Left lung (tissue), 10 donors: ENCODE results near the gene RPGRIP1L. TPM values are rescaled to one million over a fixed set of nuclear protein-coding genes. Genes with fewer than 3 reads are reported as not detected.

Experiments used
- ATAC-seq: fragments of 200-7000 bp; cut with Tn5 transposase; one replicate; pipeline ENCODE4 v1.9.1; 2020; ENCODE audit warnings: moderate library complexity
- DNase-seq, 4 donors: peaks; one replicate each; pipeline ENCODE4 v3.0.0-alpha.2; 2013 to 2020
- H3K27ac ChIP-seq, 2 donors: fragments of 200-600 bp; sonication (generic) in 1 of 2; one replicate each; pipeline versions ENCODE4 v1.5.0 to v1.8.0; 2020 to 2021
- H3K27me3 ChIP-seq, 2 donors: fragments of 200-600 bp; sonication (generic) in 1 of 2; one replicate each; pipeline versions ENCODE4 v1.5.0 to v1.8.0; 2020 to 2021
- H3K36me3 ChIP-seq, 2 donors: fragments of 200-600 bp; sonication (generic) in 1 of 2; one replicate each; pipeline versions ENCODE4 v1.5.0 to v1.8.0; 2020 to 2021
- H3K4me1 ChIP-seq, 2 donors: fragments of 200-600 bp; one replicate each; pipeline ENCODE4 v1.8.0; 2021
- H3K4me3 ChIP-seq, 2 donors: fragments of 200-600 bp; sonication (generic) in 1 of 2; one replicate each; pipeline versions ENCODE4 v1.5.0 to v1.8.0; 2020 to 2021; ENCODE audit warnings: mild to moderate bottlenecking in 1 of 2
- H3K9me3 ChIP-seq, 2 donors: fragments of 200-600 bp; sonication (generic) in 1 of 2; one replicate each; pipeline versions ENCODE4 v1.5.0 to v1.8.0; 2020 to 2021
- CTCF ChIP-seq, 2 donors: fragments of 200-600 bp; sonication (generic) in 1 of 2; IDR thresholded peaks; one replicate each; pipeline versions ENCODE4 v1.5.0 to v1.8.0; 2021; ENCODE audit warnings: antibody characterized with exemption in 2 of 2
- intact Hi-C, 2 donors: fragments of 100-400 bp; cut with DNase I; formaldehyde crosslinking; loops; one replicate each; pipeline versions ENCODE4 v1.11.2 to v1.14.2; 2022
- polyA plus RNA-seq, 6 donors: library from polyadenylated mRNA; unstranded; fragments of 120-200 nt; gene quantifications; one replicate each; pipeline ENCODE4 v1.2.1, GENCODE V29; 2013; ENCODE audit not compliant: insufficient read length in 6 of 6
- total RNA-seq, 2 donors: library from RNA; stranded (reverse); fragmentation: NEBNext Ultra II Directional; extraction: Animal tissue kit (Norgen Biotek cat#: 25700); gene quantifications; one replicate each; pipeline ENCODE4 v1.2.1, GENCODE V29; 2021
- donor health status: DM: no; HTN: yes; CAD: no.
- donor health status: DM: no; HTN: no; CAD: no.

RPGRIP1L gene
- total and polyA plus RNA-seq, 8 donors, result 8.0 to 18.2 (median 16.3) TPM

GRCh38 chr16:53646506-53646905 is 57.2 kb downstream of the RPGRIP1L start:
- no peaks in the 10 kb centered on the region for H3K4me1 ChIP-seq
- H3K4me3 ChIP-seq, result no peak overlapping the region
- no peak overlapping the region for H3K27ac ChIP-seq
- H3K27me3 ChIP-seq, result no peaks in the 10 kb centered on the region
- no peak for ATAC-seq
- TF ChIP-seq CTCF (IDR thresholded peaks at IDR 0.05), result no peak
- peaks cover 0 to 15% of the 10 kb centered on the region in 2 donors for H3K9me3 ChIP-seq
- H3K36me3 ChIP-seq, result peaks cover 0 to 6% of the 10 kb centered on the region in 2 donors
- intact Hi-C loops, result no loop called here
- DNase-seq, result no peak

- intact Hi-C loops, result no loop called here
- Histone ChIP-seq H3K27ac (no peak overlapping the region), H3K27me3 (no peaks in the 10 kb centered on the region), H3K9me3 (peaks cover 0 to 15% of the 10 kb centered on the region in 2 donors), H3K4me3 (no peak overlapping the region), H3K36me3 (peaks cover 0 to 6% of the 10 kb centered on the region in 2 donors), H3K4me1 (no peaks in the 10 kb centered on the region)
- DNase-seq (no peak), ATAC-seq (no peak)
- TF ChIP-seq CTCF (IDR thresholded peaks at IDR 0.05), result no peak
These were observed 60.2 kb downstream of the RPGRIP1L start for GRCh38 chr16:53643474-53643873.

- peaks cover 0 to 15% of the 10 kb centered on the region in 2 donors for H3K9me3 ChIP-seq
- intact Hi-C loops, result no loop called here
- ATAC-seq, result peak; percentile 91
- H3K4me1 ChIP-seq, result no peaks in the 10 kb centered on the region
- peaks cover 0 to 6% of the 10 kb centered on the region in 2 donors for H3K36me3 ChIP-seq
- peak in 2 of 4 donors; percentile 58 to 59 for DNase-seq
- no peaks in the 10 kb centered on the region for H3K27me3 ChIP-seq
- TF ChIP-seq CTCF (IDR thresholded peaks at IDR 0.05), result no peak
- H3K27ac ChIP-seq, result no peak overlapping the region
- no peak overlapping the region for H3K4me3 ChIP-seq
These were observed 61.6 kb downstream of the RPGRIP1L start for GRCh38 chr16:53642094-53642493.

GRCh38 chr16:53636978-53637377 is 66.7 kb downstream of the RPGRIP1L start:
- intact Hi-C loops, result no loop called here
- no peak overlapping the region for H3K4me3 ChIP-seq
- ATAC-seq (no peak), DNase-seq (no peak)
- H3K9me3 ChIP-seq, result no peaks in the 10 kb centered on the region
- H3K36me3 ChIP-seq, result no peaks in the 10 kb centered on the region
- no peak overlapping the region for H3K27ac ChIP-seq
- no peaks in the 10 kb centered on the region for H3K27me3 ChIP-seq
- H3K4me1 ChIP-seq, result no peaks in the 10 kb centered on the region
- TF ChIP-seq CTCF (IDR thresholded peaks at IDR 0.05), result no peak

- intact Hi-C loops, result no loop called here
- no peak for ATAC-seq
- no peaks in the 10 kb centered on the region for H3K9me3 ChIP-seq
These were observed 71.1 kb downstream of the RPGRIP1L start for GRCh38 chr16:53632526-53632925.

More at GRCh38 chr16:53632526-53632925, 71.1 kb downstream of the RPGRIP1L start:
- Histone ChIP-seq H3K4me3 (no peak overlapping the region), H3K4me1 (no peaks in the 10 kb centered on the region), H3K36me3 (no peaks in the 10 kb centered on the region), H3K27me3 (no peaks in the 10 kb centered on the region), H3K27ac (no peak overlapping the region)
- no peak for DNase-seq
- TF ChIP-seq CTCF (IDR thresholded peaks at IDR 0.05), result no peak
